SK-N-SH treated with all-trans-retinoic acid at 6 μM for 48 hours (cell line): Measurements from ENCODE around the gene RRM2.

ENCODE experiments used
- ATAC-seq: fragments of 200-7000 bp; cut with Tn5 transposase; 3 replicates; pipeline ENCODE4 v1.9.1; 2020; ENCODE audit warnings: mild to moderate bottlenecking, moderate library complexity
- ARNTL ChIP-seq: fragments of 450-650 bp; formaldehyde crosslinking; IDR thresholded peaks from 2 replicates; pipeline ENCODE4 v1.5.0; 2020; ENCODE audit warnings: low read depth, mild to moderate bottlenecking, moderate library complexity, borderline replicate concordance
- BACH2 ChIP-seq: fragments of 250-450 bp; sonication (Bioruptor Pico); IDR thresholded peaks from 2 replicates; pipeline ENCODE4 v1.9.0; 2021; ENCODE audit warnings: mild to moderate bottlenecking, borderline replicate concordance
- CREB5 ChIP-seq: fragments of 250-450 bp; sonication (Bioruptor Pico); IDR thresholded peaks from 2 replicates; pipeline ENCODE4 v1.5.1; 2020; ENCODE audit warnings: low read depth, mild to moderate bottlenecking, moderate library complexity
- CSDC2 ChIP-seq: fragments of 250-450 bp; sonication (Bioruptor Pico); IDR thresholded peaks from 2 replicates; pipeline ENCODE4 v1.5.0; 2020; ENCODE audit warnings: mild to moderate bottlenecking, moderate library complexity
- CSRNP3 ChIP-seq: fragments of 250-450 bp; sonication (Bioruptor Pico); IDR thresholded peaks from 2 replicates; pipeline ENCODE4 v1.5.1; 2021; ENCODE audit warnings: mild to moderate bottlenecking, moderate library complexity
- ESRRG ChIP-seq: fragments of 250-450 bp; sonication (Bioruptor Pico); IDR thresholded peaks from 2 replicates; pipeline ENCODE4 v1.6.1; 2021; ENCODE audit warnings: mild to moderate bottlenecking
- GLIS3 ChIP-seq: fragments of 250-450 bp; sonication (Bioruptor Pico); IDR thresholded peaks from 2 replicates; pipeline ENCODE4 v1.5.0; 2020; ENCODE audit warnings: mild to moderate bottlenecking, moderate library complexity
- ISL1 ChIP-seq: fragments of 250-450 bp; sonication (Bioruptor Pico); IDR thresholded peaks from 2 replicates; pipeline ENCODE4 v2.1.2; 2022; ENCODE audit warnings: mild to moderate bottlenecking, moderate library complexity
- OSR1 ChIP-seq: fragments of 250-450 bp; sonication (Bioruptor Pico); IDR thresholded peaks from 2 replicates; pipeline ENCODE4 v1.8.0; 2022; ENCODE audit warnings: moderate library complexity, mild to moderate bottlenecking, inconsistent platforms
- PATZ1 ChIP-seq: fragments of 250-450 bp; sonication (Bioruptor Pico); IDR thresholded peaks from 2 replicates; pipeline ENCODE4 v1.8.0; 2020; ENCODE audit warnings: mild to moderate bottlenecking, moderate library complexity, borderline replicate concordance
- POU6F1 ChIP-seq: fragments of 250-450 bp; sonication (Bioruptor Pico); IDR thresholded peaks from 2 replicates; pipeline ENCODE4 v1.8.0; 2021; ENCODE audit warnings: low read depth, mild to moderate bottlenecking, moderate library complexity, borderline replicate concordance
- PPARA ChIP-seq: fragments of 250-450 bp; sonication (Bioruptor Pico); IDR thresholded peaks from 2 replicates; pipeline ENCODE4 v1.5.0; 2020; ENCODE audit warnings: mild to moderate bottlenecking, borderline replicate concordance
- RARB ChIP-seq: fragments of 250-450 bp; sonication (Bioruptor Pico); IDR thresholded peaks from 2 replicates; pipeline ENCODE4 v1.8.0; 2021; ENCODE audit warnings: mild to moderate bottlenecking, moderate library complexity
- SNAI2 ChIP-seq: fragments of 250-450 bp; sonication (Bioruptor Pico); IDR thresholded peaks from 2 replicates; pipeline ENCODE4 v1.5.0; 2020; ENCODE audit warnings: mild to moderate bottlenecking, moderate library complexity
- TCF4 ChIP-seq: fragments of 250-450 bp; sonication (Bioruptor Pico); IDR thresholded peaks from 2 replicates; pipeline ENCODE4 v1.8.0; 2021; ENCODE audit warnings: mild to moderate bottlenecking, moderate library complexity, borderline replicate concordance
- TOX ChIP-seq: fragments of 250-450 bp; sonication (Bioruptor Pico); IDR thresholded peaks from 2 replicates; pipeline ENCODE4 v1.8.0; 2021; ENCODE audit warnings: mild to moderate bottlenecking, moderate library complexity, borderline replicate concordance
- ZC3H10 ChIP-seq: fragments of 250-450 bp; sonication (Bioruptor Pico); IDR thresholded peaks from 2 replicates; pipeline ENCODE4 v1.5.1; 2021; ENCODE audit warnings: mild to moderate bottlenecking, moderate library complexity
- ZFP3 ChIP-seq: fragments of 250-450 bp; sonication (Bioruptor Pico); IDR thresholded peaks from 2 replicates; pipeline ENCODE4 v1.5.0; 2020; ENCODE audit warnings: mild to moderate bottlenecking, moderate library complexity
- ZFP30 ChIP-seq: fragments of 450-650 bp; formaldehyde crosslinking; IDR thresholded peaks from 2 replicates; pipeline ENCODE4 v1.5.0; 2022; ENCODE audit warnings: mild to moderate bottlenecking, moderate library complexity
- ZNF565 ChIP-seq: fragments of 450-650 bp; formaldehyde crosslinking; conservative IDR thresholded peaks from 2 replicates; pipeline ENCODE4 v1.5.0; 2020; ENCODE audit warnings: low read depth, mild to moderate bottlenecking, moderate library complexity
- ZNF70 ChIP-seq: fragments of 450-650 bp; formaldehyde crosslinking; IDR thresholded peaks from 2 replicates; pipeline ENCODE4 v1.5.0; 2020; ENCODE audit warnings: mild to moderate bottlenecking, moderate library complexity
- ZNF8 ChIP-seq: fragments of 450-650 bp; formaldehyde crosslinking; IDR thresholded peaks from 2 replicates; pipeline ENCODE4 v1.5.0; 2020; ENCODE audit warnings: mild to moderate bottlenecking, moderate library complexity

Gene RRM2

GRCh38 chr2:10150436-10150835, 27.9 kb downstream of the RRM2 start (continued):
- no peak for TF ChIP-seq POU6F1
- no peak for TF ChIP-seq BACH2
- no peak for TF ChIP-seq PPARA (CRISPR knock-in tag)
- no peak for TF ChIP-seq CSDC2
- no peak for TF ChIP-seq ZNF565 (CRISPR knock-in tag)
- TF ChIP-seq ZC3H10 (CRISPR knock-in tag) = no peak
- no peak for TF ChIP-seq ZFP3
- TF ChIP-seq ESRRG = no peak
- no peak for TF ChIP-seq GLIS3
- no peak for TF ChIP-seq SNAI2
- no peak for TF ChIP-seq ZNF8 (CRISPR knock-in tag)

- TF ChIP-seq PPARA (CRISPR knock-in tag) (no peak), TCF4 (CRISPR knock-in tag) (no peak), OSR1 (CRISPR knock-in tag) (no peak), CREB5 (CRISPR knock-in tag) (no peak), RARB (CRISPR knock-in tag) (no peak), POU6F1 (no peak), PATZ1 (CRISPR knock-in tag) (no peak), ZNF565 (CRISPR knock-in tag) (no peak), GLIS3 (no peak), ARNTL (no peak), ESRRG (no peak), CSRNP3 (no peak), ZC3H10 (CRISPR knock-in tag) (no peak), SNAI2 (no peak)
- ATAC-seq = no peak
Observed at GRCh38 chr2:10151462-10151861, 28.9 kb downstream of the RRM2 start.

- TF ChIP-seq GLIS3 (no peak), CREB5 (CRISPR knock-in tag) (no peak), PPARA (CRISPR knock-in tag) (no peak)
- no peak for ATAC-seq
Observed at GRCh38 chr2:10157293-10157692, 34.8 kb downstream of the RRM2 start.

- ATAC-seq = no peak
- TF ChIP-seq ZFP3 (no peak), TCF4 (CRISPR knock-in tag) (no peak), PPARA (CRISPR knock-in tag) (no peak), SNAI2 (no peak), ZNF8 (CRISPR knock-in tag) (no peak), PATZ1 (CRISPR knock-in tag) (no peak), ESRRG (no peak), TOX (no peak), CREB5 (CRISPR knock-in tag) (no peak), CSDC2 (no peak), POU6F1 (no peak), ISL1 (CRISPR knock-in tag) (no peak), ZNF70 (CRISPR knock-in tag) (no peak), ZFP30 (CRISPR knock-in tag) (no peak)
Observed at GRCh38 chr2:10158681-10159080, 36.1 kb downstream of the RRM2 start.
